ENCODE measurements around the gene ERAS. TPM values are rescaled to one million over a fixed set of nuclear protein-coding genes. Genes with fewer than 3 reads are reported as not detected.

ERAS gene
- total RNA-seq, 6 donors from 2014 or later: not detected

- TF ChIP-seq EP300 (IDR thresholded peaks at IDR 0.05) (no peak), POLR2AphosphoS5 (IDR thresholded peaks at IDR 0.05) (peak; percentile 44 to 55), POLR2A (IDR thresholded peaks at IDR 0.05) (peak in 3 of 4 donors; percentile 70 to 76 (median 72))
- TF ChIP-seq, protein P1, sequence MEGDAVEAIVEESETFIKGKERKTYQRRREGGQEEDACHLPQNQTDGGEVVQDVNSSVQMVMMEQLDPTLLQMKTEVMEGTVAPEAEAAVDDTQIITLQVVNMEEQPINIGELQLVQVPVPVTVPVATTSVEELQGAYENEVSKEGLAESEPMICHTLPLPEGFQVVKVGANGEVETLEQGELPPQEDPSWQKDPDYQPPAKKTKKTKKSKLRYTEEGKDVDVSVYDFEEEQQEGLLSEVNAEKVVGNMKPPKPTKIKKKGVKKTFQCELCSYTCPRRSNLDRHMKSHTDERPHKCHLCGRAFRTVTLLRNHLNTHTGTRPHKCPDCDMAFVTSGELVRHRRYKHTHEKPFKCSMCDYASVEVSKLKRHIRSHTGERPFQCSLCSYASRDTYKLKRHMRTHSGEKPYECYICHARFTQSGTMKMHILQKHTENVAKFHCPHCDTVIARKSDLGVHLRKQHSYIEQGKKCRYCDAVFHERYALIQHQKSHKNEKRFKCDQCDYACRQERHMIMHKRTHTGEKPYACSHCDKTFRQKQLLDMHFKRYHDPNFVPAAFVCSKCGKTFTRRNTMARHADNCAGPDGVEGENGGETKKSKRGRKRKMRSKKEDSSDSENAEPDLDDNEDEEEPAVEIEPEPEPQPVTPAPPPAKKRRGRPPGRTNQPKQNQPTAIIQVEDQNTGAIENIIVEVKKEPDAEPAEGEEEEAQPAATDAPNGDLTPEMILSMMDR (IDR thresholded peaks at IDR 0.05): peak in 2 of 6 experiments; percentile 5 to 6
- peaks cover 0 to 12% (median 2%) of the 10 kb centered on the region in 4 donors for H3K4me1 ChIP-seq
- WGBS, 2 donors: 4 to 32% methylated on average over 25 to 40 of the region's 40 CpGs
- H3K9me3 ChIP-seq: peaks cover 0 to 10% (median 0%) of the 10 kb centered on the region in 4 donors
- peak; percentile 87 to 89 for DNase-seq
- H3K27me3 ChIP-seq: no peaks in the 10 kb centered on the region
- peak; percentile 79 to 81 for ATAC-seq (ENCODE audit: low FRiP score in 2 of 2)
- H3K4me3 ChIP-seq: peak overlapping the region; percentile 48 to 55 (median 52)
- H3K27ac ChIP-seq: peak overlapping the region; percentile 85 to 98 (median 94)
- H3K36me3 ChIP-seq: peaks cover 0 to 14% (median 0%) of the 10 kb centered on the region in 4 donors
These were observed 24.0 kb upstream of the ERAS start for GRCh38 chrX:48802089-48802904.

DNA sequence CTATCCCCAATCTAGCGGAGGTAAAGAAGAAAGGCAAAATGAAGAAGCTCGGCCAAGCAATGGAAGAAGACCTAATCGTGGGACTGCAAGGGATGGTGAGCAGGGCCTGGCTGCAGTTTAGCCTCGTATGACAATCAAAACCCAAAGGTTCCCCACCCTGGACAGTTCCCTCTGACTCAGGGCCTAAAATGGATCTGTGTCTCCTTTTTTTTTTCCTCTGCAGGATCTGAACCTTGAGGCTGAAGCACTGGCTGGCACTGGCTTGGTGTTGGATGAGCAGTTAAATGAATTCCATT is 23.5 kb upstream of the ERAS start:
- WGBS, 2 donors: 42 to 60% methylated on average over 4 of the region's 4 CpGs
- Histone ChIP-seq H3K9me3 (peaks cover 0 to 10% (median 0%) of the 10 kb centered on the region in 4 donors), H3K4me3 (peak overlapping the region in 3 of 4 donors; percentile 51 to 55 (median 54)), H3K27me3 (no peaks in the 10 kb centered on the region), H3K36me3 (peaks cover 0 to 14% (median 0%) of the 10 kb centered on the region in 4 donors), H3K27ac (peak overlapping the region; percentile 85 to 98 (median 94)), H3K4me1 (peaks cover 0 to 12% (median 2%) of the 10 kb centered on the region in 4 donors)
- TF ChIP-seq, protein P1 (IDR thresholded peaks at IDR 0.05): no peak
- TF ChIP-seq EP300 (IDR thresholded peaks at IDR 0.05): no peak
- no peak for TF ChIP-seq POLR2A (IDR thresholded peaks at IDR 0.05)
- TF ChIP-seq POLR2AphosphoS5 (IDR thresholded peaks at IDR 0.05): no peak
- ATAC-seq (ENCODE audit: low FRiP score in 2 of 2): no peak
- DNase-seq: no peak

- WGBS, 2 donors: 86 to 88% methylated on average over 1 to 4 of the region's 4 CpGs
- Histone ChIP-seq H3K27ac (no peak overlapping the region), H3K4me3 (no peak overlapping the region), H3K4me1 (peaks cover 0 to 6% (median 2%) of the 10 kb centered on the region in 4 donors), H3K27me3 (no peaks in the 10 kb centered on the region), H3K36me3 (peaks cover 0 to 18% (median 0%) of the 10 kb centered on the region in 4 donors), H3K9me3 (peaks cover 0 to 10% (median 0%) of the 10 kb centered on the region in 4 donors)
- no peak for DNase-seq
- no peak for ATAC-seq (ENCODE audit: low FRiP score in 2 of 2)
- TF ChIP-seq EP300 (IDR thresholded peaks at IDR 0.05): no peak
- no peak for TF ChIP-seq POLR2AphosphoS5 (IDR thresholded peaks at IDR 0.05)
- TF ChIP-seq, protein P1 (IDR thresholded peaks at IDR 0.05): no peak
- no peak for TF ChIP-seq POLR2A (IDR thresholded peaks at IDR 0.05)
These were observed 20.2 kb upstream of the ERAS start for GRCh38 chrX:48806081-48806480.

DNA sequence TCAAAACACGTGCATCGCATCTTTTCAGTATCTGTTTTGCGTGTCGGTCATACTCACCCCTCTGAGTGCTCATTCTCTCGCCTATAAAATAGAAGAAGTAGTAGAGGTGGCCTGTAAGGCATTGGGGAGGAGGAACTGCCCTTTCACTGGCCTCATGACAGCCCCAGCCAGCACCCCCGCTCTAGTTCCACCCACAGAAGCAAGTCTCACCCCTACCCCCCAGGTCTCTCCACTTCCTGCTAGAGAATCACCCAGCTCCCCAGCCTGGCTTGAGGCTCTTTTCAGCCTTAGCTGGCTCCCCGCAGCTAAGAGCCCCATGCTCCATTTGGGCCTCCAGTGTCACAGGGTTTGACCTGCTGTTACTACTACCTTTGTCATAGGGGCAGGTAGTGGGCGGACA is 12.7 kb upstream of the ERAS start:
- H3K36me3 ChIP-seq: peaks cover 0 to 40% (median 13%) of the 10 kb centered on the region in 4 donors
- WGBS, 2 donors: 83 to 100% methylated on average over 3 to 8 of the region's 8 CpGs
- DNase-seq (no peak), ATAC-seq (ENCODE audit: low FRiP score in 2 of 2) (no peak)
- no peaks in the 10 kb centered on the region for H3K9me3 ChIP-seq
- TF ChIP-seq EP300 (IDR thresholded peaks at IDR 0.05): no peak
- no peak for TF ChIP-seq POLR2A (IDR thresholded peaks at IDR 0.05)
- TF ChIP-seq, protein P1 (IDR thresholded peaks at IDR 0.05): no peak
- no peak for TF ChIP-seq POLR2AphosphoS5 (IDR thresholded peaks at IDR 0.05)
- H3K27me3 ChIP-seq: no peaks in the 10 kb centered on the region
- H3K4me1 ChIP-seq: no peaks in the 10 kb centered on the region
- H3K4me3 ChIP-seq: no peak overlapping the region
- no peak overlapping the region for H3K27ac ChIP-seq
